COR-L47 (cell line): ENCODE data around the gene MYO10.
"Not testable (repeated sequence)": the region's sequence is repeated elsewhere in the genome, so short reads cannot be mapped to it uniquely, and the experiment has no call there.

Source experiments
- DNase-seq: peaks from one replicate; lab custom pipeline; 2025; lab: John Stamatoyannopoulos, UW

MYO10 gene

DNA sequence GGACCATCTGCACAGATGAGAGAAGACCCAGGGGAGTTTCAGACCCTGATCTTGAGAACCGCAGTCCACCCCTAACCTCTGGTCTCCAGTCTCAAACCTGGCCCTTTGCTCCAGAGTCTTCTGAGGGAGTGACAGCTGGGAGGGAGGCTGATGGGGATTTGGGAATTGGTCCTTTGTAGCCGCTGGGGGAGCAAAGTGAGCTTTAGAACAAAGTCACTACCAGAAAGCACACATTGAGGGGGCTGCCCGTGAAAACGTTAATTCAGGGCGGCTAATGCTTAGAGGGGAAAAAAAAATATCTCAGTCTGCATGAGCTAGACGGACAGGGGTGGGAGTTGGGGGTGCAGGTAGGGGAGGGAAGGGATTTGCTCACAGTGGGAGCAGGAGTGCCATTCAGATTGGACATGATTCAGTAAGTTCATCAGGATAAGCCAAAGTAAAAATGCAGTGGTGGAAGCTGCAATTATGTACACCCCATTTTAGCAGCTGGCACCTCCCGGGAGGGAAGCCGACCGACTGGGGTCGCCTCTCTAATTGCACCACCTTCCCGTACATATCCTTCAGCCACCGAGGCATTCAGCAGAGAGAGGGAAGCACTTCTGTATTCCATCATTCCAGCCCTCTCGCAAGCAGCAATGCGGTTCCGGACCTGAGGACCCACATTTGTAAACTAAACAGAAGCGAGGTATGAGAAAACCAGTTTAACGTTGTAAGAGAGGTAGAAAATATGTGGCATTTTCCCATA lies 195.8 kb downstream of the MYO10 start:
- DNase-seq = no peak

GRCh38 chr5:16738393-16738792 lies 197.7 kb downstream of the MYO10 start:
- not testable (repeated sequence) for DNase-seq

GRCh38 chr5:16737620-16738364 lies 198.3 kb downstream of the MYO10 start:
- DNase-seq = no peak

- DNase-seq = no peak
These were observed 198.9 kb downstream of the MYO10 start for GRCh38 chr5:16737209-16737608.

- peak; percentile 93 for DNase-seq
These were observed 199.7 kb downstream of the MYO10 start for GRCh38 chr5:16736158-16736995.

- DNase-seq = no peak
These were observed 200.7 kb downstream of the MYO10 start for GRCh38 chr5:16735101-16736060.

DNA sequence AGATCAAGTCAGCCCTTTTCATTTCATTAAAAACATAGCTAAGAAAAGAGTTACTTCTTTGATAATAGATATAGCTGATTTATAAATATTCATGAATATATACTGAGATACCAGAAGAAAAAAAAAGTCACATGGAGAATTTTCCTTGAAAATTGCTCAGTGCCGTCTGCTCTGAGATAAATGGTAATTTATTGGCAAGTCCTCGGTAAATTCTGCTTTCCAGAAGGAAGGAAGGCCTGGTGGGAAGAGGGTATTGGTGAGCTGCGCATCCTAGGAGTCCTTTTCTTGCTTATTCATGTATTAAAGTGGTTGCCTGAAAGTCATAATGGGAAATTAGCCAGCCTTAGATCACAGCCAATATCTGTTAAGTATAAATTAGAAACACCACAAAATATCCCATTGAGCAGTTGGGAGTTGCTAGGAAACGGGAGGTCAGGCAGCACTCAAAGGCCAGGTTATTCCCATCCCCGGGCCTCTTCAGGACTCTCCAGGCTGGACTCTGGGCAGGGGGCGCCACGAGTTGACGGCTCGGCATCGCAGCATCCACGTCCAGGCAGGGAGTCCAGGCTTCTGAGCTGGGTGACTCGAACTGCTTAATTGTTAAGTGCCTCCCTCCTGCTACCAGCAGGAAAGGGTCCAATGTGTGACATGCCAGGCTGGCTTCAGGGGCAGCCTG lies 202.6 kb downstream of the MYO10 start:
- DNase-seq = no peak

DNA sequence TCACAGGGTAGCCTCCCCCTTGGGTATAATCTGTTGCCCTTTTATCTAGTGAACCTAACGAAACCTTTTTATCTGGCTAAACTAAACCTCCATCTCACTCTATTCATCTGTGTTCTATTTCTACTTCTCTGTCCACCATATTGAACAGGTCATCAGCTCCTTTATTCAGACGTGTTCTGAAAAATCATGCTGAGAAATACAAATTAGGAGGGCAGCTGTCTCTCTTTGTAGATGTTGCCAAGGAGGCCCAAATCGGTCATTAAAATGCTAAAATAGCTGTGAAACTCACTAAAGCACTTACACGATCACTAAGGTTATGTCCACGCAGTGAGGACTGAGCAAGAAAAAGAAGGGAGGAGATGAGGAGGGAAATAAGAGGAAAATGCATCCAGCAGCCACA lies 203.7 kb downstream of the MYO10 start:
- no peak for DNase-seq

DNA sequence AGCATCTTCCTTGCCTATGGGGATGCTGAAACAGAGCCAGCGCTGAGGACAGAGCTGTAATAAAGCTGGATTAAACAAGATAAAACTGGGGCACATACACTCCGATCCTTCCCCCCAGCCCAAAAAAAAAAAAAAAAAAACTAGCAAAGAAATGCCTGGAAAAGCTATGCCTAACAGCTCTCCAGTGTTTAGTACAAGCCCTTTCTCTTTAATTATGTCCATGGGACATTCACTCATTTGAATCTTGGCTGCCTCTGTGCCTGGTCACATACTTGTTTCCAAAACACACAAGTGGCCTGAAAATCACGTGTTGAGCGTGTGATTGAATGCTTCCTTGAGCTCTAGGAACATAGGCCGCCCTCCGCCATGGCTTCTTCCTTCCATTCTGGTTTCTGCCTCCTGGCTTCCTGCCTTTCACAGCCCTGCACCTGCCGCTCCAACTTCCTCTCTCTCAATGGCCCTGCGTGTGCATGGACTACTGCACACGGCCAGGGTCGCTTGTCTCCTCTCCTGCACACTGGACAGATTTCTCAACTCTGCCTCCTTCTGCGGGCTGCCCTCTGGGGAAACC lies 208.2 kb downstream of the MYO10 start:
- DNase-seq = peak; percentile 48

DNA sequence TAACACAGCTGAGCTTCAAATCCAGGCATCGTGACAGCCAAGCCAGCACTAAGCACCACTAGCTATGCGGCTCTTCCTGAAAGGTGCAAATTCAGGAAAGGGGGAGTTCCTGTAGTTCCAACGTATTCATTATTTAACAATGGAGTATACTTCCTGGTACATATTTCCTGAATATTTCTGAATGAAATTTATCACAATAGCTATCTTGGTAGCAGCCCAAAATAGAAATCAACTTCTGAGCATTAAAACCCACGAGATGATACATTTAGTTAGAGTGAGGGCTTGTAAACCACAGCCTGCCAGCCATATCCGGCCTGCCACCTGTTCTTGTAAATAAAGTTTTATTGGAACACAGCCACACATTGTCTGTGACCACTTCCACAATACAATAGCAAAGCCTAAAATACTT lies 209.5 kb downstream of the MYO10 start:
- DNase-seq = no peak

- DNase-seq = no peak
These were observed 210.5 kb downstream of the MYO10 start for GRCh38 chr5:16725575-16725974.

DNA sequence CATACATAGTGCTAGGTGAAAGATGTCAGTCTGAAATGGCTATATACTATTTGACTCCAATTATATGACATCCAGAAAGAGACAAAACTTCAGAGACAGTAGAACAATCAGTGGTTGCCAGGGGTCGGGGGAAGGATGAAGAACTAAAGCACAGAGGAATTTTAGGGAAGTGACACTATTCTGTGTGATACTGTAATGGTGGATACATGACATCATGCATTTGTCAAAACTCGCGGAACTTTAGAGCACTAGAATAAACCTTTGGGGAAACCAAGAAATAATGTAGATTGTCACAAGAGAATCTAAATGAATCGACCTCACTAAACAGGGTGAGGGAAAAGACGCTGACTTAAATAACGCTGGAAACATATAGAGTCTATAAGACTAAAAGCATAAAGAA lies 212.3 kb downstream of the MYO10 start:
- DNase-seq = no peak

- DNase-seq = no peak
These were observed 214.0 kb downstream of the MYO10 start for GRCh38 chr5:16722097-16722495.

GRCh38 chr5:16721151-16722096 lies 214.7 kb downstream of the MYO10 start:
- no peak for DNase-seq

DNA sequence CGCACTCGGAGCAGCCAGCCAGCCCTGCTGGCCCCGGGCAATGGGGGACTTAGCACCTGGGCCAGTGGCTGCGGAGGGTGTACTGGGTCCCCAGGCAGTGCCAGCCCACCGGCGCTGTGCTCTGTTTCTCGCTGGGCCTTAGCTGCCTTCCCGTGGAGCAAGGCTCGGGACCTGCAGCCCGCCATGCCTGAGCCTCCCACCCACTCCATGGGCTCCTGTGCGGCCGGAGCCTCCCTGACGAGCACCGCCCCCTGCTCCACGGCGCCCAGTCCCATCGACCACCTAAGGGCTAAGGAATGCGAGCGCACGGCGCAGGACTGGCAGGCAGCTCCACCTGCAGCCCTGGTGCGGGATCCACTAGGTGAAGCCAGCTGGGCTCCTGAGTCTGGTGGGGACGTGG lies 218.1 kb downstream of the MYO10 start:
- DNase-seq = not testable (repeated sequence)

DNA sequence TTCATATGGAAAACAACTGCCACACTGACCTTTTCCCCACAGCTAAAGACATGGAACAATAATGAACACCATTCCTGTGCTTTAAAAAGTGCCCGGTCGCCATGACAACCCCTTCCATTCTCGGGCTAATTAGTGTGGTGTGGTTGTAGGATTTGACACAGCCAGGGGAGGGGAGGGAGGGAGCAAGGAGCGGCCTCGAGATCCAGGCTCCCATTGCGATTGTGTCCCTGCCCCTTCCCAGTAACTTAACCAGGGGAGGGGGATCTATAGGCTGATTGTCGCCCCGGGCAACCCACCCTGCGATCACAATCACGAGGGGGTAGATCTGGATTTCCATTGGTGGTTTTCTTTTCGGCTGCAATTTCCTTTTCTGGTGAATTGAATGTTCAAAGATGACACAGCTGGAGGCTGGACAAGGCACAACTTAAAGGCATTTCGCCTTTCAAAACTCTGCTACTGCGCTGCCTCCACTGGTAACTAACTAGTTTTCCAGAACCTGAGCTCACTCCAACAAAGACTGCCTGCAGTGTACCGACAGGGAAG lies 222.6 kb downstream of the MYO10 start:
- peak; percentile 61 for DNase-seq

DNA sequence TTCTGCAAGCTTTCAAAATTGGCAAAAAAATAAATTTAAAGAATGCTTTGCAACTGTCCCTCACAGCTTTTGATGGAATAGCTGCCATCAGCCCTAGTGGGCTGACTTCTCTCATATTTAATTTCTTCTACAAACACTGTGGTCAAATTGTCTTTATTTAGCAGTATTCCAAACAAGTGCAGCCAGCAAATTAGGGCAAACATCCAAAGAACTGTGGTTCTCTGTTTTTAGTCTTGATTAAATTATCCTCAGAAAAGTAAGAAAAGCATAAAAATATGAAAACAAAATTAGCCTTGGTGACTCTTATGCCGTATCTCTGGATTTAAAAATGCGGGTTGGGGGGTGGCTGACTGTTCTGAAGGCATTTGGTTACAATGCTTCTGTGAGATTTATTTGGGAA lies 223.5 kb downstream of the MYO10 start:
- no peak for DNase-seq

DNA sequence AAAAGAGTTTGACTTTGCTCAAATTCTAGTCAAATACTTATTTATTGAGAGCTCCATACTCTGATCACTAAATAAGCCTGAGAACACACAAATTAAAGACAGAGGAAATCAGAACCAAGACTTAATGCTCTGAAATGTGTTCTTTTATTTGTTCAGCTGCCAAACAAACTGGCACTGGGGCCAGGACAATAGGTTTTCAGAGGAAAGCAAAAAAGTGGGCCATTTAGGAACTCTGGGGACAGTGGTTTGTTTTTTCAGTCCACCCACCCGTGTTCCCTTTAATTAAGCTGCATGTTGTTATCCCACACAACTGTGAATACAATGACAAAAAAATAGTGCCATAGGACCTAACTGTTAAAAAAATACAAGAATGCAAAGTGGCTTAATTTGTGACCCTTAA lies 223.9 kb downstream of the MYO10 start:
- peak; percentile 60 for DNase-seq
